Activated CD4-positive, alpha-beta T cell treated with anti-CD3 and anti-CD28 coated beads for 1 hour (primary cell): ENCODE results near the gene ADCY3.
"Not testable (repeated sequence)": the region's sequence is repeated elsewhere in the genome, so short reads cannot be mapped to it uniquely, and the experiment has no call there.

Source experiments
- DNase-seq: peaks from one replicate; pipeline ENCODE4 v3.0.0-alpha.2; 2020

ADCY3 gene

DNA sequence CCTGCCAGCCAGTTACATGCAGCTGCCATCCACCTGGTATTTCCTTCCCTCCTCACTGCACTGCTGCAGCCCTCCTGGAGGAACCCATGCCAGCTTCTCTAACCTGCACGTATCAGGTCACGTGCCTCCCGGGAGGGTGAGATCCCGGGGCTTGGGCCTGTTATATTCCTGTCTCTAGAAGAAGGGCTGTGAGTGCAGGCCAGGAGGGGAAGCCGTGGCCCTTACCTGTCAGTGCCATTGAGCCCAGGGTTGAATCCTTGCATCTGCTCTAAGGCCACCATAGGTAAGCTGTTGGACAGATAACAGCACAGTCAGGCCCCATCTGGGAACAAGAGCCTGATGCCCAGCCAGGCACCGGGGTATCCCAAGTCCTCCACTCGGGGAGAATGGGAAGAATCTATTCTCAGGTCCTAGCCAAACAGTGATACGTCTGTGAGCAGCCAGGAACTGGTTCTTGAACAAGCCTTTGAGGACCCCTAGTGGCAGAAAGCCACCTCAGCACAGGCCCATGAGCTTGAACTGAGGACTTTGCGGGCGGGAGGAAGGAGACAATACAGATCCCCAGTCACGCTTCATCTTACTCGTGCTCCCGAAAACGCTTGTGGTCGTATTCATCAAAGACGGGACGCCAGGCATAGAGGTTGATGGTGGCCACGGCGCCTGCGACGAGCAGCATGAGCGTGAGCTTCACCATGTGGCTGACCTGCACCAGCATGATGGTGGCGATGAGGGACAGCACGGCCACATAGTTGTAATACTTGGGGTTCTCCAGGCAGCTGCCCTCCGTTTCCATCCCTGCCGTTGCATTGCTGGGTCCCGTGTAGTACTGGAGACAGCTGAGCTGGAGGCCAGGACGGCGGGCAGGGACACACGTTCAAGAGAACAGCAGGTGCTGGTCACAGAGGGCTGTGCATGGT lies 92.5 kb downstream of the ADCY3 start:
- DNase-seq: peak; percentile 55

DNA sequence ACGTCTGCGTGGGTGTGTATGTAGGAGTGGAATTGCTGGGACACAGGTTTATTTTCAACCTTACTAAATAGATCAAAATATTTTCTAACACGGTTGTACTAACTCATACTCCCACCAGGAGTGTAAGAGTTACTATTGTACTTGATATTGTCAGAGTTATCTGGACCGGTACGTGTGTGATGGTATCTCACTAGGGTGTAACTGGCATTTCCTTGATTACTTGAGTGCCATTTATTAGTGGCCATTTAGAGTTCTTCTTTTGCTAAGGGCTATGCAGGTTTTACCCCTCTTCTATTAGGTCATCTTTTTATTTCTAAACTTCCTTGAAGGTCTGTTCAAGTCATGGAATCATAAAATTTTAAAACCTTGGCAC lies 93.3 kb downstream of the ADCY3 start:
- DNase-seq: no peak

DNA sequence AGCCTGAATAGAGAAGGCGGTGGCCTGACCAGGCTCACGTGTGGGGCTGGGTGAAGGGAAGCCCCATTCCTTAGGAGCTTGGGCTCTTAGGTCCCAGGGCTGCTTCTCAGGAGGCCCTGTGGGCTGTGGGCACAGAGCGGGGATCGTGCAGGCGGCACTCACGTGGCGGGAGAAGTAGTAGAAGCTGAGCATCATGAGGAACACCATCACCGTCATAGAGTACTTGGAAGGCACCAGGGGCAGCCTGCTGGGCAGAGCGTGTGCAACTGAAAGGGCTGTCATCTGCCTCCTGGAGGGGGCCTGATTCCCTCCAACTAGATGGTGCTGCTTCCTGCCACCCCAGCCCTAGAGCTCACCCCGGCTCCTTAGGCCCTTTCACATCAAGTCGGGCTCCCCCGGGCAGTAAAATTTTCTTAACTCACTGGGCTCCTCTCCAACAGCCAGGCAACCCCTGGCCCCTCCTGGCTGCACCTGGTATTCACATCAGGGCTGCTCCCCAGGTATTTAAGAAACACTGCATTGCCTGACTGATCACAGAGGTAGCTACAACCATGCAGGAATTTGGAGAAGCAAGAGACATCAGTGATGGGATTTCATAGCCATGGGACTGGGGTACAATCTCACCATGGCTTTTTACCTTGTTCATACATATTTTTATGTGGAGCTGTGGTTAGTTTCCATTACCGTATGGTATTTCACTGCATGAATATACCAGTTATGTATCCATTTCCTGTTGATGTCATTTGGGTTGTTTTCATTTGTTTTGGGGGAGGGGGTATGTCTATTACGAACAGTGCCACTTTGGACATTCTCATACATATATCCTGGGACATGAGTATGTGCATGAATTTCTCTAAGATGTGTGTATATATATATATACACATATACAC lies 93.9 kb downstream of the ADCY3 start:
- DNase-seq: no peak

DNA sequence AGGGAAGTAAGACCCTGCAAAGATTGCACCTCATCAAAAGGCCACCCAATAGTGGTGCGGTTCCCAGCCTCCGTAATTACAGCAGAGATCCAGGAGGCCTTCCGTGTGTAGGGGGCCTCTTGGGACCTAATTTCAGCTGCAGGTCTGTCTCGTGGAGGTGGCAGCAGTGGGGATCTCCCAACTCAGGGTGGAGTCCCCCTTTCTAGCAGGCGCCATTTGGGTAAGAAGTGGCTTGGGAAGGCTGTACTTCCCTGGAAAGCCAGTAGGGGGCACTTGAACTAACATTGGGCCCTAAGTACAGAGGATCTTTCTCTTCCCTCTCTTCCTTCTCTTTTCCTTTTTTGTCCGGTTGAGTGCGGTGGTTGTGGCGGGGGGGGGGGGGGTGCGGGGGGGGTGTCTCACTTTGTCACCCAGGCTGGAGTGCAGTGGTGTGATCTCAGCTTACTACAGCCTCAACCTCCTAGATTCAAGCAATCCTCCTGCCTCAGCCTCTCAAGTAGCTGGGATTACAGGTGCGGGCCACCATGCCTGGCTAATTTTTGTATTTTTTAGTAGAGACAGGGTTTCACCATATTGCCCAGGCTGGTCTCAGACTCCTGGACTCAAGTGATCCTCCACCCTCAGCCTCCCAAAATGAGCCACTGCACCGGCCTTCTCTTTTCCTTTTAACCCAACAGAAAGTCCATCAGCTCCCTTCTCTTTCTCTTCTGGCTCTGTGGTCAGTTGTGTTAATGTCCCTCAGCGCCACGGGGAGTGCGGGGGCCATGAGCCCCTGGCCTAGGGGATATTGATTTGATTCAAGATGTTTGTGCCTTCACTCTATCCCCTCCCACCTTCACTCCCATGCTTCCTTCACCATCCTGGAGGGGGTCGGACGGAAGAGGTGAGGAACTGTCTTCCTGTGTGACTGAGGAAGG lies 94.8 kb downstream of the ADCY3 start:
- no peak for DNase-seq

DNA sequence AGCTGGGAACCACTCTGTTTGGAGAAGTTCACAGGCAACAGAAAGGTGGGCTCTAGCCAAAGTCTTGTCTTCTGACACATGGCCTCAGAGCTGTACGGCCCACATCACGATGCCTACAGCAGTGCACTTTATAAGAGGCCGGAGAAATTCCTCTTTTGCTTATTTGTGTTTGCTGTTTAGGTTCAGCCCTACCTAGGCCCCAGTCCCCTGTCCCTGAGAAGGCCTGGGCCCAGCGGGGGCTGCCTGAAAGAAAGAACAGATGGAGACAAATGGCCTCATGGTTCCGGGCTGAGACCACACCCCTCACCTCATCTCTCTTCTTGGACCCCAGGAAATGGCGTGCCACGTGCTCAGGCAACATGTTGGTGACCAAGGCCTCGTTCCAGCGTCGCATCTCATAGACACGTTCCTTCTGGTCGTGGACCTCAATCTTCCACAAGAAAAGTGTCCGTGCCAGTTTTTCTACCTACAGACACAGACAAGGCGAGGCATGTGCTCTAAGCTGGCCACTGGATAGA lies 95.9 kb downstream of the ADCY3 start:
- no peak for DNase-seq

DNA sequence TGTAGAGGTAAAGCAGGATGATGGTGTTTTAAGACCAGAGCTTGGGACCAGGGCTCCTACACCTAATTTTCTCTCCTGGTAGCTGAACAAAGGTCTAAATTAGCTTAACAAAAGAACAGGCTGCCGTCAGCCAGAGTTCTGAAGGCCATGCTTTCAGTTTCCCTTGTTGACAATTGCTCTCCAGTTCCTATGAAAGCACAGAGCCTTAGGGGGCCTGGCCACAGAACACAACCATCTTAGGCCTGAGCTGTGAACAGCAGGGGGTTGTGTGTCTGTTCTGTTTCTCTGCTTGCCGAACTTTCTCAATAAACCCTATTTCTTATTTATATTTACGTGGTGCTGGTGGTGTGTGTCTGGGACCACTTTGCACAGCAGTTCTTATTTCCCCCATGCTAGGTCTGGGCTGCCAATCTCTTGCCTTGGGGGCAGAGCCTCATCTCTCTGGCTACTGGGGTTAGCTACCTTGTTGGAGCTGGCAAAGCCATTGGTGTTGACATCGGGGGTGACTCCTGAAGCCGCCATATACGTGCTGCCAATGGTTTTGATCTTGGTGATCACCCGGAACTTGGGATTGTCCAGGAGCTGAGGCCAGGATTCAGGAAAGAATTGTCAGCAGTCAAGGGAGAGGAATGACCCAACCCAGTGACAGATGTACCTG lies 97.9 kb downstream of the ADCY3 start:
- no peak for DNase-seq

DNA sequence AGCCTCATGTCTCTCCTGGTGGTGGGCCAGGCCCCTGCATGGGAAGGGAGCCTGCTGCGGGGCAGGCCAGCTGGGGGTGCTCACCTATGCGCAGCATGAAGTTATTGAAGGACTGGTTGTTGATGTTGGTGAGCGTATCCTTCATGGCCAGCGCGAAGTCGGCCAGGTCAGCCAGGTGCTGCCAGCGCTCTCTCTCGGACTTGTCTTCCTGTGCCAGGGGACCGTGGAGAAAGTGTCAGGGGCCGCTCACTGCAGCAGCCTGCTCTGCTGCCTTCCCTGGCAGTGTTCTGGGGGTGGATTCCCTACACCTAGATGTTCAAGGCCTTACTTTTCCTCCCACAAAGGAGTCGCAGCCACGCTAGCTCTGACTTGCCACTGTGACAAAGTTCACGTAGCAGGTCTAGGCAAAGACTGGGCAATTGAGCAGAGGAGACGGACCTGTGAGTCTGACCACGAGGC lies 98.6 kb downstream of the ADCY3 start:
- no peak for DNase-seq

DNA sequence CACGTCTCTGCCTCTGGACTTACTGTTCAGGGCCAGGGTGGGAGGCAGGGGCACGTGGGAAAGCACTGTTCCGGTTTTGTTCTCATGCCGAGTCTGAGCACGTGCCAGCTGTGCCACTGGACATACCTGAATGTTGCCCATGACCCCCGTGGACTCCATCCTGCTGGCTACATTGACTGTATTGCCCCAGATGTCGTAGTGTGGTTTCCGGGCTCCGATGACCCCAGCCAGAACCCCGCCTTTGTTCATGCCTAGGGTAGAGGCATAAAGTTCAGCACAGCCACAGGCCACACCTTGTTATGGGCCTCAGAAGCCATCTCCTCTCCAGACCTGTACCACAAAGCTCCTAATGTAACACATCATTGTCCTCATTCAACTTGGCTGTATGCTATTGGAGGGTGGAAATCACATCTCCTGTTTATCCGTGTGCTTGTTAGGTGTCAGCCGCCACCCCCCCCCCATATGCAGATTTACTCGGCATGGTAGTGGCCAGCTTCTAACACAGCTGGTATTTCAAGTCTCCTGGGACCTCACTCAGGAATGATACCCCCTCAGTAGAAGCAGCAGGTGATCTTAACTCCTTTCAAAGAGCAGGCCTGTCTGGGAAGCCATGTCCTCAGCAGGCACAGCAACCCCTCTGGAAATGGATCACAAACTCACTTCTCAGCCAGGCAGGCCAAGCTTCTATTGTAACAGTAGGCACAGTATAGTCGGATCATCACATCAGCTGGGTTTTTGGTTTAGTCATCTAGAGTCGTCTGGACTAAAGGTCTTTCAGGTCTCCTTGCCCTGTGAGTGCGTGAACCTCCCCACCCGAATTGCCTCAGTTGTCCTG lies 99.2 kb downstream of the ADCY3 start:
- no peak for DNase-seq

DNA sequence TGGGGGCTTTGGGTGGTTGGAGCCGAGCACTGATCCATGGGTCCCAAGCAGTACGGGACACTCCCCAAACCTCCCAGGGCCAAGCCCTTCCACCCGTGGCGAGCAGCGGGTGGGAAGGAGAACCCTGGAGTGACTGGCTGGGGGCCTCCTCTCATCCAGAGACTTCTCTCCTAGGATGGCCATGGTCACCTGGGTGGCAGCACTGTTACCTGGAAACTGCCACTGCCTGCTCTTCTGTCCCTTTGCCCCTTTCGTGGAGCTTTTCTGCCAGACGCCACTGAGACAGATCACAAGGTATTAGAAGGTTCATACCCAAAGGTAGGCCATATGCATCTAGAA lies 99.9 kb downstream of the ADCY3 start:
- DNase-seq: no peak

DNA sequence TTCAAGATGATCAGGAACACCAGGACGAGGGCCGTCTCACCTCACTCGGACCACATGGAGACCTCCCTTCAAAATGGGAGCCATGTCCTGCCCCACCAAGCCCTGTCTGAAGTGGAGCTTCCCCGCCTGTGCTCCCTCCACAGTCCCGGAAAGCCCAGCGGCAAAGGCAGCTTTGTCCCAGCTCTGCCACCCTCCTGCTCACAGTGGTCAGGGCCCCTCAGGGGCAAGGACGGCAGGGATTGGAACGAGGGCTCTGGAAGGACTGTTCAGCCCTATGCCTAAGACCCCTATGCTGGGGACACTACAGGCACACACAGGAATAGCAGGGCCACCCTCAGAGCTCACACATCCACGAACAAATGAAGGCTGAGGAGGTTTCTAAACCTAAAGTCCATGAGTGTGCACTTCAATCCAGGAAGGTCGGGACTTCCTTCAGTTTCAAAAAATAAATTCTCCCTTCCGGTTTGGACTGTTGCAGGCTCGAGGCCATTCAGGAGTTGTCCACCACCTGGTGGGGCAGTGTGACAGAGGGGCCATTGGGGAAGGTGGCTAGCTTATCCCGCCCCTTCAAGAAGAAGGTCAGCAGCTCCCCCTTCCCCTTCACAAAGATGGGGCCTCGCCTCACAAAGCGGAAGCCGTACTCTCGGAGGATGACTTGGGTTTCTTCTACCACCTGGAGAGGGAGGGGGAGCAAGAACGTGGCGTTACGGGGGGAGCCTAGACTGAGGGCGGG lies 100.4 kb downstream of the ADCY3 start:
- DNase-seq: no peak

DNA sequence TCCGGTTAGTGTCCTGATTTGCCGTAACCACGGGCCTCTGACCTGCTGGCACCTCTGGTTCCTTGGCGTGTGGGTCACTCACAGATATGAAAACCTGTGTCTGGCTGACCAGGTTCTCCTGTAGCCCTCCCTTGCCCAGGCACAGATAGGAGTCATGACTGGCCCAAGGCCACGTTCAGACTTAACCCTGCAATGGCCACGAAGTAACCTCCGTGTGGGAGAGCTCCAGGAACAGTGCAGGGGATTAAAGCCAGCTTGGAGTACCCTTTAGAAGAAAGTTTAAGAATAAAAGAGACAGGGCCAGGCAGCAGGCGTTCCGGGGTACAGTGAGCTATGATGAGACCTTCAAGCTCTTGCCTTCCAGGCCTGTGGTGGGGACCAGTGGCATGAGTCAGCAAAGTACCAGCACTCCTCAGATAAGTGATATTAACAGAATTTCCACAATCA lies 101.3 kb downstream of the ADCY3 start:
- no peak for DNase-seq

DNA sequence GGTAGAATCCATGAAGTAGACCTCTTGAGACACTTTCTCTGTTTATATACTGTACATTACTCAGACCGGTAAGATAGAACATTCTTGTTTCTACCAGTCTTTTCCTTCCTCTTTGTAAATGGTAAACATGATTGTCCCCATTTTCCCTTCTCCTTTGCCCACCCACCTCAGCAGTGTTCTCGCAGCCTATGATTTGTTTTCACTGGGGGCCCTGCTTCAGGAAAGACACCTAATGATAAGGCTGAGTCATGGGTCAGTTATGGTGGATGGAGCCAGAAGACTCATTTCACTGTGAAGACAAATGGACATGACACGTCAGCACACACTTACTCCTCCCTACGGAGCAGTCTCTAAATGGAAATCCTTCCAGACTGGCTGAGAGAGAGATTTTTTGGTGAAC lies 103.2 kb downstream of the ADCY3 start:
- DNase-seq: no peak

DNA sequence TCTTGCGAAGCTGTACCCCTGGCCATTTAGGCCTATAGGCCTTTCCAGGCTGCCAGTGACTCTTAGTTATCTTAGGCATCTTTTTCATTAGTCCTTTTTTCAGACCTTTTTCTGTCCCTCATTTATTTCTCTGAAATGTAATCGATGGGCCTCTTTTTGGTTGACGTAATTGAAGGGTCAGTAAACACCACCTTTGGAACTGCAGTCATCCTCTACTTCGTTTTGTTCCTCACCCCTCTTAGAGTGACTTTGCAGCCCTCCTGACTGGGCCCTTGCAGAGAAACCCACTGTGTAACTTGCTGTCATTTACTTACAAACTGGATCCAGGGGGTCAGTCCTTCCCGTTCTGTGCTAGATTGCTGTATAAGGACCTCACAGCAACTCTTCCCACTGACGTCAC lies 103.6 kb downstream of the ADCY3 start:
- DNase-seq: no peak

DNA sequence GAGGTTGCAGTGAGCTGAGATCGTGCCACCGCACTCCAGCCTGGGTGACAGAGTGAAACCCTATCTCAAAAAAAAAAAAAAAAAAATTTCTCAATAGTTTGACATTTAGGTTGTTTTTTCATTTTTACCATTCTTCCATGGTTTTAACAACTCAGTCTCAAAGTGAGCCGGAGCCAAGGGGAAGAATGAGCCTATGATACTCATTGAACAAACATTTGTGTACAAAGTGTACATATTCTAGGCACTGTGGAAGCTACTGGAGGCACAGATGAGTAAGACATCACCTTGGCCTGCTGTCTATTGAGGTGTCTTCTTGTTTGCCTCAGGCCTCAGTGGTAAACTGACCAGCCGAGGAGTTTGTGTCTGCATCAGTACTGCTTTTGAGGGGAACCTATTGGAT lies 104.9 kb downstream of the ADCY3 start:
- DNase-seq: no peak

DNA sequence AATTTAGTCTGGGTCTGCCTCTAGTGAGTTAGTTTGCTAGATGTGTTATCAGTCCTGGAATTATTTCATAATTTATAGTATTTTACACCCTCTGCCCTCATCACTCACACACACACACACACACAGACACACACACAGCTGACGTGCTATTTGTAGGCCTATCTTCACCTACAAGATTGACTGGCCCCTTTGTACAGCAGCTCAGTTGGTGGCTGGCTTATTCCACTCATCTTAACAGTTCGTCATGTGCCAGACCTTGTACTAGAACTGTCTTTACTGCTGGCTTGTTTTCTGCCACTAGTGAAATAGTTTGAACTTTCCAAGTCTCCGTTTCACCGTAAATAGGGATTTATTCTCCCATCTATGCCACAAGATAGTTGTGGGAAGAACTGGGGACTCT lies 105.5 kb downstream of the ADCY3 start:
- no peak for DNase-seq

DNA sequence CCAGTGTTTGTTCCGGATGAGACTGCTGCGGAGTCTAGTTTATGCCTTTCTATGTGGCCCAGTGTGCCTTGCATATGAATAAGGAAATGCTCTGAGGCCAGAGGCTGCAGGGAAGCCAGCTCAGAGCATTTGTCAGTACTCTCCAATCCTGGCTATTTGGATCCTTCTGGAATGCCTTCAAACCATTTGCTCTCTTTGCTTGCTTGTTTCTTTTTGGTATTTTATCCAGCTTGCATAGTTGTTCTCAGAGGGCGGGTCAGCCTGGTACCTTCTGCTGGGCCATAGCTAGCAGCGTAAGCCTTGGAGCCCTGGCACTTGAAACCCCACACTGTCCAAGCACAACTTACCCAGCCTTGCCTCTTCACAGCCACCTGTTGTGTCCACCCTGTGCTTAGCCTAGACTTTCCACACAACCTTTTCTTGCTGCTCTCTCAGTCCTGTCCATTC lies 106.3 kb downstream of the ADCY3 start:
- DNase-seq: no peak

DNA sequence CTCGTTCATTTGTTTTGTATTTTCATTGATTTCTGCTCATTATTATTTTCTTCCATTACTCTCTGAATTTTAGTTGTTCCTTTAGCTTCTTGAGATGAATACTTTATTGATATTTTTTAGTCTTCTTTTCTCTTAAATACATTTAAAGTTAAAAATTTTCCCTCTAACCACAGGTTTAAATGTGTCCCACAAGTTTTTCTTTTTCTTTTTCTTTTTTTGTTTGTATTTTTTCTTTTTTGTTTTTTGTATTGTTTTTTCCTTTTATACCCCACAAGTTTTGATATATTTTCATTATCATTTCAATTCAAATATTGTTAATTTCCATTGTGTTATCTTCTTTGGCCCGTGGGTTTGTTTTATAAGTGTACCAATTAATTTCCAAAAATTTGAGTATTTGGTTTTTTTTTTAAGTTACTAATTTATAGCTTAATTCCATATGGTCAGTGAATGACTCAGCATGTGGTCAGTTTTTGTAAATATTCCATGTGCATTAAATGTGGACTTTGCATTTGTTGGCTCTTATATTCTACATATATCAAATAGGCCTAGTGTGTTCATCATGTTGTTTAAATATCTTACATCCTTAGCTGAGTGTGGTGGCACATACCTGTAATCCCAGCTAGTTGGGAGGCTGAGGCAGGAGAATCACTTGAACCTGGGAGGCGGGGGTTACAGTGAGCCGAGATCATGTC lies 110.6 kb downstream of the ADCY3 start:
- DNase-seq: no peak

DNA sequence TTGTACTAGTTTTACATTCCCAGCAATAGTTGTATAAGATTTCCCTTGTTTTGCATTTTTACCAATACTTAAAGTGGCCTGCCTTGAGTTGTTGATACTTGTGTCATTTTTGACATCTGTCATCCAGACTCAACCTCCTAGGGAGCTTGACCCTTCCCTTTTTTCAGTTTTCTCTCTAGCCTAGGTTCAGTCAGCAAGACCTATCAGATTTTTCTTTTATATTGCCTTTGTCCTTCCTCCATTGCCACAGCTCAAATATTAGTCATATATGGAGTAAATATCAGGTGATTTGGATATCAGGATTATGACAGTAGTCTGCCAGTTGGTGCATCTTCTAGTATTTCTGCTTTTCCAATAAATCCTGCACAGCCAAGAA lies 113.4 kb downstream of the ADCY3 start:
- no peak for DNase-seq

DNA sequence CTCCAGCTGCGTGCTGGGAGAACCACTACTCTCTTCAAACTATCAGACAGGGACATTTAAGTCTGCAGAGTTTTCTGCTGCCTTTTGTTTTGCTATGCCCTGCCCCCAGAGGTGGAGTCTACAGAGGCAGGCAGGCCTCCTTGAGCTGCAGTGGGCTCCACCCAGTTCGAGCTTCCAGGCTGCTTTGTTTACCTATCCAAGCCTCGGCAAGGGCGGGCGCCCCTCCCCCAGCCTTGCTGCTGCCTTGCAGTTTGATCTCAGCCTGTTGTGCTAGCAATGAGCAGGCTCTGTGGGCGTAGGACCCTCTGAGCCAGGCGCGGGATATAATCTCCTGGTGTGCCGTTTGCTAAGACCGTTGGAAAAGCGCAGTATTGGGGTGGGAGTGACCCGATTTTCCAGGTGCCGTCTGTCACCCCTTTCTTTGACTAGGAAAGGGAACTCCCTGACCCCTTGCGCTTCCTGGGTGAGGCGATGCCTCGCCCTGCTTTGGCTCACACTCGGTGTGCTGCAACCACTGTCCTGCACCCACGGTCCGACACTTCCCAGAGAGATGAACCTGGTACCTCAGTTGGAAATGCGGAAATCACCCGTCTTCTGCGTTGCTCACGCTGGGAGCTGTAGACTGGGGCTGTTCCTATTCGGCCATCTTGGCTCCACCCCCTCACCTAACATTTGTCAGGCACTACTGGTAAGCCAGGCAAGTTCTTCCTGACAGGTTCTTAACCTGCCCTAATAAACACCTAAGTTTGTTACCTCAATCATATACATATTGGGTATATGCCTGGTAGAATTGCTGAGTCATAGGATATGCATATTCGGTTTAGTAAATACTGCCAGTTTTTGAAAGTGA lies 114.0 kb downstream of the ADCY3 start:
- DNase-seq: not testable (repeated sequence)
